ENCODE results near the gene AMPH.
A peak's percentile ranks its signal among the peaks of the same experiment; 100 is the strongest.

The AMPH gene

DNA sequence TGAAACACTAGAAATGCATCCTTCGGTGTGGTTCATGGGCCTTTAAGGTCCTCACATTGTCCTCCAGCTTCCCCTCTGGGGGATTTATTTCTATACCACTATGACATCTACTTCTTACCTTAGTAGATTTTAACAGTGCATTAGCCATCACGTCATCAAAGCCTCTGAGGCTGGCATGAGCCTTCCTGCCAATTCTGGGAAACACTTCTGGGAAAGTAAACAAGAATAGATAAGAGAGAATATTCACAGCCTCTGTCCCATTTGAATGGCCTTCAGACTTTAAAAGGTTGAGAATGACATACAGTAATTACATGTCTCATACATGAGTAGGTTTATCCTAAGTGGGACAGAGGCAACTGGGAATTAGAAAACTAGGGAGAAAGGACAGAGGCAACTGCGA, 89.7 kb downstream of the AMPH start:
- DNase-seq, result no peak

DNA sequence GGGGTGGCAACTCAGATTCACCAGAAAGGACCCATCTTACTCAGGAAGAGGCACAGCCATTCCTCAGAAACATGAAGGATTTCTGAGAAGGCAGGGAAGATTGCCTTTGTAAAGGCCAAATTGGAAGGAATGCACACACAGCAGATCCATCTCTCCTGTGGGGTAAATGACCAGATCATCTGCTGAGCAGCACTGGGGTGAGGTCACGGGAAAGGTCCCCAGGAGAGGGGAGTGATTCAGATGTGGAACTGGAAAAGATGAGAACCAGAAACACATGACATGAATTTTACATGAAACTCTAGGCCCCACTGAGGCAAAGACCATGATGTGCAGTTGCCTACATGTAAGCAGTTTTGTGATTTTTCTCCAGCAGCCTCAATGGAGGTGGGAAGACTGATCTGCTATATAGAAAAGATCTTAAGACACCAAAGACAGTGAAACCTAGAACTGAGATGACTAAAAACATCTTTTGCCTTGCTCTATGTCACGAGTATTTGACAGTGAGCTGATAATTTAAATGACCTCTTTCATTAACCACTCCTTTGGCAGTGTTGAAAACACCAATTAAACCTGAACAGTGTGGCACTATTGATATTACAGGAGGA, 91.6 kb downstream of the AMPH start:
- DNase-seq, result no peak

DNA sequence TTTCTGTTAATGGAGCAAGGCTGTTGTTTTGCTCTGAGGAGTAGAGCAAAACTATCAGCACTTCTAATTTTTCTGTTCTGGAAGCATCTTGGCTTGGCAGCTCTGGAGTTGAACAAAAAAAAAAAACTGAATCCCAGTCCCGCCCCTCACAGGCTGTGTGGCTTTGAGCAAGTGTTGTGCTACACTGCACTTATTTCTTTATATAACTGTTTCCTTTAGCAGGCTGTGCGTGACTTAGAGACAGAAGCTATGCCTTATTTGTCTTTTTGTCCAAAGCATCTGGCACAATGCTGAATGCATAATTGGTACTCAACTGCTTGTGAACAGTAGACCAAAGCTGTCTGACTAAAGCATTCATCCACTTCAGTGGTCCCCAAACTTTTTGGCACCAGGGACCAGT, 96.1 kb downstream of the AMPH start:
- DNase-seq, result no peak

DNA sequence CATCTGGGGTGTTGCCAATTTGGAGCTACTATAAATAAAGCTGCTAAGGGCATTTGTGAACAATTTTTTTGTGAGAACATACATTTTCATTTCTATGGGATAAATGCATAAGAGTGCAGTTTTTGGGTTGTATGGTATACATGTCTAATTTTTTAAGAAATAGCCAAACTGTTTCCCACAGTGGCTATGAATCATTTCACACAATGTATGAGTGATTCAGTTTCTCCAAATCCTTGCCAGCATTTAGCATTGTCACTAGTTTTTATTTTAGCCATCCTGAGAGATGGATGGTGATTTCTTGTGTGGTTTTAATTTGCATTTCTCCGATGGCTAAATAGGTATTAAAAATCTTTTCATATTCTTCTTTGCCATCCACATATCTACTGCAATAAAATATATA, 105.3 kb downstream of the AMPH start:
- DNase-seq, result no peak

DNA sequence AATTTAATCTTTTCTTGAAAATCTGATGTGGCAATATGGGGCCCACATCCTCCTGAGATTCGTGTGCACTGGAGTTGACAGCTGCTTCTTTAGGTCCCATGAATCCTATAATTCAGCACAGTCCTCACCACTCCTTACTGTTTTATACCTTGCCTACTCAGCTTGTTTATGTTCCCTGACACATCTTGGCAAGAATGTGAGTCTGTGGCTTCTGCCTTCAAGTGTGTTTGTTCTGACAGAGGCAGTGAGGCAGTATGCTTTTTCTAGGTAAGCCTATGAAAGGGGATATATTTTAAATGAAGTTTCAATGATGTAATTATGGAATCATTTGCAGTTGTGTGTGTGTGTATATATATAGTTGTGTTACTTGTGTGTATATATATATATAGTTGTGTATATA, 106.4 kb downstream of the AMPH start:
- no peak for DNase-seq

DNA sequence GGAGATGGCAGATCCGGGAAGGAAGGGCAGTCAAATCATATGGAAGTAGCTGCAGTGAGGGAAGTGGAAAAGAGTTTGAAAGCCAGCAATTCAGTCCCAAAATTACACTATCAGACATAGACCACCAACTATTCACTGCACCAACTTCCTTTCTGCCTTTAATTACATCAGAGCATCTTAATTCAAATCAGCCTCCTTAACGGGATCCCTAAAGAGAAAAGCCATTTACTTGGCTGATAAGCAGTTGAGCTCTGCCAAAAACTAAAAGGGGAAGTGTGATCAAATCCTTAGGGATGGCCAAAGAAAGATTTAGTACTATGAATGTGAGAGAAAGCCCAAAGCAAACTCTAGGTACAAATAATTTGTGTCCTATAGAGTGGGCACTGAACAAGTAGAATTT, 110.4 kb downstream of the AMPH start:
- DNase-seq, result no peak

DNA sequence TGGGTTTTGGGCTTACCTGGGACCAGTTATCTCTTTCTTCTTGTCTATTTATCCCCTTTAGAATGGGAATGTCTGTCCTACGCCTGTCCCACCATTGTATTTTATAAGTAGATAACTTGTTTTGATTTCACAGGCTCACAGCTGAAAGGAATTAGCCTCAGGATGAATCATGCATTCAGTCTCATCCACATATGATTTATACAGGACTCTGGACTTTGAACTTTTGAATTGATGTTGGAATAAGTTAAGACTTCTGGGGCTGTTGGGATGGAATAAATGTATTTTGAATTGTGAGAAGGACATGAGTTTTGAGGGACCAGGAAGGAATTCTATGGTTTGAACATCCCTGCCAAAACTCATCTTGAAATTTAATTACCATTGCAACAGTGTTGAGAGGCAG, 112.6 kb downstream of the AMPH start:
- DNase-seq, result no peak

DNA sequence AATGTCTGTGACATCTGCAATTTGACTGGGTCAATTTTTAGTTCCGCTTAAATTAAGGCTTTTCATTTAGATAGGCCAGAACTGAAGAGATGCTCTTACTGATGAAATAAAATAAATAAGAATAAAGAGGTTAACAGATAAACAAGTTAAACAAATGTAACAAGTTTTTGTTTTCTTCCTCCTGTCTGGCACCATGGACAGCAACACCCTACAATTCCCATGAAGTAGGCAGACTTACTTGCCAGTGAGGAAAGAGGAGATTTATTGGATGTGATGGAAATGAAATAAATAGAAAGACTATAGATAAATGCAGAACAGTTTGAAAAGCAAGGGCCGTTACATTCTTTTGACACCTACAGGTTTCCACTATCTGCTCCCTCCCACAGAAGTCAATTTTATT, 118.5 kb downstream of the AMPH start:
- no peak for DNase-seq

DNA sequence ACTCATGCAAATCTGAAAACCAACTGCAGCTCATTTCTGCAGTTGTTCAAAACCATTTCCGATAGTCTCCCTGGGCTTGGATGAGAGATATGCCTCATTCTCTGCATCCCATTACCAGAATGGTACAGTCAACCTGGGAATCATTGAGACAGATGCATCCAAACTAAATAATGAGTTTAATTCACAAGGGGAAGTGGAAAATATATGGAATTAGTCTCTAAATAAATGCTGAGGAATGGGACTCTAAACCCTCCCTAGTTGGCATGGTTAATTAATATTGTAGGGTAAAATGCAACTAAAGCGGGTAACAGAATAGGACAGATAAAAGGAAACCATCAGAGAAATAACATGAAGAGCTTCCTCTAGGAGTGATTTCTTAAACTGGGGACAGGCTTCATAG, 118.9 kb downstream of the AMPH start:
- DNase-seq, result no peak

DNA sequence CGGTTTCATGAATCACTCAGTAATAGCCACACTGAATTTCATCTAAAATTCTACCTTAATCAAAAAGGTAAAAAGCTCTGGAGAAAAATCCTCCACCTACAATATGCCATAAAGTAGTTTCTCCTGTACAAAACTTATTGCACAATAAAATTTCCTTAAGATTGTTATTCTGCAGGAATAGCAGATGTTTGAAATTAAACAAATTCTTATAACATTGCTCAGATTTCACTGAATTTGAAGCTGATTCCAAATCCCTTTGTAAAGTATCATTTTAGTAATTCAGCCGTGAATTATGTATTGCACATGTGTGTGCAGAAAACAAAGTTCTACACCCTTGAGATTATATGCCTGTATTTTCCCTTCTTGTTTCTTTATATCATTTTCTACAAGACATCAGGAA, 123.8 kb downstream of the AMPH start:
- no peak for DNase-seq

DNA sequence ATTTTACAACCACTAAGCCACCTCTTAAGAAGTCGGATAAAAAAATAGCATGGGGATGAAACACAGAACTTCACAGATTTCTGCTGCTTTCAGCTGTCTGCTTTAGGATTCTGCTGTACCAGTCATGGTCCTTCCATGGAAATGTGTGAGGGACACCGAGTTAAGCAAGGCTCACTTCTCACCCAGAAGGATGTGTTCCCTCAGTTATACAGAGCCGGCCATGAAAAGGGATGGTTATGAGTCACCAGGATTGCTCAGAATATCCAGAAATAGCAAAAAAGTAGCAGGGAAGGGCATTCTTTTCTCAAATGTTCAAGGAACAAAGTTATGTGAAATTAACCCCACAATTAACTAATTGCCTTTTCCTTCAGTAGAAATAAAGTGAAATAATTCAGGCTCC, 124.4 kb downstream of the AMPH start:
- DNase-seq, result no peak

DNA sequence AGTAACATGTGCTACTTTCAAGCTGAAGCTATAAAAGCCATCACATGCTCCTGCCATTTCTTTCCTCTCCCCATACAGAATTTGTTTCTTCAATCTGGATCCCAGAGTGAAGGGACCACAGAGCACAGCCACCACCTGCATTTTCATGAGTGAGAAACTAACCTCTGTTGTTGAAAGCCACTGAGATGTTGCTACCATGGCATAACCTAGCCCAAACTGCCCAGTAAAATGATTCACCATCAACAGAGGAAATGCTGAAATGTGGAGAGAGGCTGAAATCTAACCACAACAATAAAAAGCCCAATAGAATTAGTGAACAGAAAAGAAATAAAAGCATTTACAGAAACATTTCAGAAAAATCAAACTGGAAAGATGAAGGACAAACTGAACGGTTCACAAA, 125.2 kb downstream of the AMPH start:
- no peak for DNase-seq

DNA sequence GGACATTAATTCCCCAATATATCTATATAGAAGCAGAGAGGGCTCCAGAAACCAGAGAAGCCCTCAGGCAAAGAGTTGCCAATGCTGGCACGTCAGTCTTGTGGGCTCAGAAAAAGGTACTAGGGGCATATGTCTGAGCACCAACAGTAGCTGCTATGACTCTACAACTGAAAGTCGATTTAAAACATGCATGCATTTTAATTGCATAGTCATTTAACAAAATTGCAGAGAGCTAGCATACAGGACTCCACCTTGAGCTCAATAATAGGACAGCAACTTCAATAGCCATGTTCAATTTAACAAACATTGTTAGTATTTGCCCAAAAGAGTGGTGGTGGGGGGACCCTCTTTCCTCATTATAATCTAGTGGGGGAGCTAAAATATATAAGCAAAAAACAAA, 126.5 kb downstream of the AMPH start:
- DNase-seq, result no peak

DNA sequence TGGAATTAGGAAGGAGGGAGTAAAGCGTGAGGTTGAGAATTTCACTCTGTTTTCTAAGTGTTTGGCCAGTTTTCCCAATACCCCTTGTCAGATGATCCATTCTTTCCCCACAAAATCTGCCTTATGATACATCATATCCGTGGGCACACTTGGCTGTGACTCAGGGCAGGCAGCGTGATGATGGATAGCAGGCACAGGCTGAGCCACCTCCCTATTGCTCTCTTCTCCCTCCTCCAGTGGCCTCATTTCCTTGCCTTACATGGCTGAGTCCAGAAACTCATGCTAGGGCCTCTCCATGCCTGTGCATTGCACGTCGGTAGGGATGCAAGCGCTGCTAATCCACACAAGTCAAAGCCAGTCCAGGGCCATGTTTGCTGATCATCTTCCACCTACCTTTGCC, 128.3 kb downstream of the AMPH start:
- DNase-seq, result no peak

DNA sequence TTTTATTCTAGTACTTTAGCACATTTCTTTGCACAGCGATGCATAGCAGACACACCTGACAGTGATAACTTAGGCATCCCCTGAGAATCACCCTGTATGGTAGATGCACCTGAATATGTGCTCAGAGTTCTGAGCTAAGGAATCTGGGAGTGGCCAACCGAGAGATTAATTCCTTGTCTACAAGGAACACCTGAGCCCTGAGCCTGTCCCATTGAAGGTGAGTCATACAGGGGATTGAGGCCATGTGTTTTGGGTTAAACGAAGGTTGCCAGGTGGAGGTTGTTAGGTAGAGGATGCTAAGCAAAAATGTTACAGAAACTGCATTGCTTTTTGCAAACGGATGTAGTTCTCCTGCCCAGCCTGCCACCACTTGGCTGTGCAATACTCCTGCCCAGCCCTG, 128.9 kb downstream of the AMPH start:
- no peak for DNase-seq

DNA sequence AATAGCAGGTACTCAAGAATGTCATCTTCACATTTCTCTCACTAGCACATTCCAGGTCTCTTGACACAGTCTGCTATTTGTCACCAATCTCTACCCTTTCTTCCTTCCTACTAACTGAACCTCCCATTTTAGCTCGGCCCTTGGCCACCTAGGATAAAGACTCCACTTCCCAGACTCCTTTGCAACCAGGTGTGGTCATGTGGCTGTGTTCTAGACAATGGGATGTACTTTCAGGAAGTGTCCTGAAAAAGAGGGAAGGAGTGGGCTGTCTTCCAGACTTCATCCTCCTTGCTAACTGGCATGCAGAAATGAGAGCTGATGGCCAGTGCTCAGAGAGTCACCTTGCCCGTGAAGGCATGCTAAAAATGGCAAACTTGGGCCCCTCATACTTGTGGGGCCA, 139.2 kb downstream of the AMPH start:
- DNase-seq, result no peak

DNA sequence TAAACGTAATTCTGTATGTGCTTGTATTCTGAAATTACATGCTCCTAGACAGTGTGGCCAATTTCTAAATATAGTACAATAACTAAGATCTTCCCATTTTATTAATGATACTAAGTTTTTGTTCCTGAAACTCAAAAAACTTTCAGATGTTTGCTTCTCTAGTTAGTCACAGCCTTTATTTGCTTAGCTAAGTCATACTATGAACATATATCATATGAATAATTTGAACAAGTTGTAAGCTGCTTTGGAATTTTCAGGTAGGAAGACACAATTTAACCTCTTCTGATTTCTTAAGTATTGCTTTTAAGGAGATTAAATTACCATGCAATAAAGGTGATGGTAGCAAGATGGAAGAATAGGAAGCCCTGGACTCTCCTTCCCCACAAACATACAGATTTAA, 148.7 kb downstream of the AMPH start:
- DNase-seq, result no peak

DNA sequence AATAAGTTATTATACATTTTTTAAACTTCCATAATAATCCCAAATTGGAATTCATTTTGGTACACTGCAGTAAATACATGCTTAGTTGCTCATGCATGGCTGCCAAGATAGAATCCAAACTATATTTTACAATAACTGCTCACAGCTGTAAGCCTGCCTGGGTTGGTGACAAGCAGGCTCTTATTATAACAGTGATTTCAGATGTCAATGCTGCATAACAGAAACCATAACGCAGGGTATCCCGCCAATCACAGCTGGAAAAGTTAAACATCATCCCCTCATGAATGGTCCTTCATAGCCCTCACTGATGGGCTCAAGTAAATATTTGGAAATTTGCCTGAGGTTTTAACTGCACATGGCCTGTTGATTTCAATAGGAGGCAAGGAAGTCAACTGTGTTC, 149.8 kb downstream of the AMPH start:
- DNase-seq, result no peak

DNA sequence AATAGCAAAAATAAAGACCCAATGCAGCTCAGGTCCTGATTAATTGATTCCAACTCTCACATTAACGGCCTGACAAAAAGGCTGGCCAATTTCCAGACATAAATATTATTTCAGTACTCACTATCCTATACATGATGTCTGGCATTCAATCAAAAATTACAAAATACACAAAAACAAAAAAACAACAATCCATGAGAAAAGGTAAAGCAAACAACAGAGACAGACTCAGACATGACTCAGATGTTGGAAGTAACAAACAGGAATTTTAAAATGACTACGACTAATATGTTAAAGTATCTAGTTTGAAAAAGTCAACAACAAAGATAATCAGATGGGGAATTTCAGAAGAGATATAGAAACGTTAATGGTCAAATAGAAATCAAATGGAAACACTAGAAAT, 152.8 kb downstream of the AMPH start:
- DNase-seq, result no peak

DNA sequence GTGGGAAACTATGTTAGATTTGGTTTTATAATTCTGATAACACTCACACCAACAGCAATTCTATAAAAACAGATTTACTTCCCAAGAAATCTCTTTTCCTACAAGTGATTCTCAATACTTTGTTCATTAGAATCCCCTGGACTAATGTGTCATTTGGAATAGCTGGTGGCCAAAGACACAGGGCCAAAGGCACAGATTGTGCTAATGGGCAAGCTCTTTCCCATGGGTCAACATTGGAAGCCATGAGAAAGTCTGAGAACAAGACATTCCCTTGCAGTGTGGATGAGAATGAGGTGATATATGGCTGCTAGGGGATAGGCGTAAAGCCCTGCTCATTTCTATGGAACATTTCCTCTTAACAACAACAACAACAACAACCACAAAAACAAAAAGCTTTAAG, 153.8 kb downstream of the AMPH start:
- DNase-seq, result no peak

DNA sequence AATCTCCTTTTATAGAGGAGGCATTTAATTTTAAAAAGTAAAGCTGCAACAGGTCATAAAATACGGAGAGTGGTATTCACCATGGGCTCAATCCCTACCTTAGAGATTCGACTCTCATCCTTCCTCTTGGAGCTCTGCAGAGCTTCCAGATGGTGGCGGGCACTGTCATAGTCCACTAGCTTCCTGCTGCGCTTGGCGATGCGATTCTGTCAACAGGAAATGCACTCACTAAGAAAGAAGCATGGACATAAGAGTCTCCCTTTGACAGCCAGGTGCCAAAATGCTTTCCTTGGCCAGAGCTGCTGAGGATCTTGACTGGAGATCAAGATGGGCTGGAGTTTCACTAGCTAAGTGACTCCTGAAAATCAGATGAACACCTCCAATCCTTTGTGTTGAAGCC, 154.4 kb downstream of the AMPH start:
- DNase-seq, result no peak

DNA sequence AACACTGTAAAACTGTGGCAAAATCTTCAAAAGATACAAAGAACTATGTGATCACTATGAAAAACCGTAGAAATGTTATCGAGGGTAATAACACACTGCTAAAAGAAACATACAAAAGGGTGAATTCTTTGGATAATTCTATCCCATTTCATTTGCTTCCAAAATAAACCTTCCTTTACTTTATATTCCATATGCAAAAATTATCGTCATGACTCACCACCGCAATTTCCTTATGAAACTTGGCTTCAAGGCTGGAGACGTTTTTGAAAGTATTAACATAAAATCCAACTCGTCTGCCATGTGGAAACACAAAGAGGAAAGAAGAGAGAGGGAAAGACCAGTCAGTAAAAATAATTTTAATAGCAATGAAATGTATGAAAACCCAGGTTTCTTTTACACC, 165.2 kb downstream of the AMPH start:
- DNase-seq, result no peak

DNA sequence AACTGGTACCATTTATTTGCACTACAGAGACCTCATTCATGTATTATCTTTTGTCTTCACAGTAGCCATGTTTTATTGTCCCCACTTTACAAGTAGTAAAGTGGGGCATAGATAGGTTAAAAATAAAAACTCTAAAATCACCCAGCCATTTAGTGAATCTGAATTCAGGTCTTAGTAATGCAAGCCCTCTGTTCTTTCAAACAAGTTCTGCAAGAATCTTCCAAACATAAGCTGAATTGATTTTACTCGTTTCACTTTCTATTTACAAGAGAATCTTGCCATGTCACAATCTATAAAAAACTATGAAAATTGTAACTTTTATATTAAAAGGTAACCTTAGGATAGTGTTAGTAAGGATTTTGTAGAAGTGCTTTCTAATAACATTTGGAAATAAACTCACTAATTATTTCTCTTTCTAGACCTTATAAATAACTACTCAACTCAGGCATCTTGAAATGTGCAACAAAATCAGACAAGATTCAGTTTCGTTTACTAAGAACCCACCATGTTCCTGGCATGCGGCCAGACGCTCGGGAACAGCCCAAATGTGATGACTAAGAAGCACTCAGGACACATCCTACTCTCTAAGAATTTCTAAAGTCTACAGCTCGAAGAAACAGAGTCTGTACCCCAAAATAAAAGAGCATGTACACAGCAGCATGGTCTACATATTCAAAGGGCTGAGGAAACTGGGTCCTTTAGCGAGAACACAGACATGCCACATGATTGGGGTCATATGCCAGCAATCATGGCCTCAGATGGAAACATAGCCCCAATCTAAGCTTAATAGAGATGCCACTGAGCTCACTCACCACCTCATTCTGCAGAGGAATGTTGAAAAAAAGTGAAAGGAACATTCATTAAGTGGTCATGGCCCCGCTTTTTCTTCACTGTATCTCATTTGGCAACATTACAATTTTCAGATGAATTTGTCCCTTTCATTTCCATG, 167.6 kb downstream of the AMPH start:
- DNase-seq, result peak; percentile 31

DNA sequence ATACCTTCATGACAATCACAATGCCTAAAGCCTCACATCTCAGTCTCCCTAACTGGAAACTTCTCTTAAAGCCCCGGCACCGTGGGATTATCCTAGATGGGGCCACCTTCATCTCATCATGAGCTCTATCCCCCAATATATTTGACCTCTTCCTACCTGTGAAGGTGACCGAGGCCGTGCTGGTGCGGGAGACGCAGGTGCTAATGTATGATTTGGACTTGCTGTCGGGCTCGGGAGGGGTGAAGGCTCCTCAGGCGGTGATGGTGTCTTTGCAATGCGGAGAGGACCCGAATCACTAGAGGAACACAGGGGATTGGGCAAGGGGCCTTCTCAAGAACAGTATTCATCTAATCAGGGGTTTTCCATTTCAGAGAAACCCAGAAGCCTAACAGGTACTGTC, 168.4 kb downstream of the AMPH start:
- no peak for DNase-seq

DNA sequence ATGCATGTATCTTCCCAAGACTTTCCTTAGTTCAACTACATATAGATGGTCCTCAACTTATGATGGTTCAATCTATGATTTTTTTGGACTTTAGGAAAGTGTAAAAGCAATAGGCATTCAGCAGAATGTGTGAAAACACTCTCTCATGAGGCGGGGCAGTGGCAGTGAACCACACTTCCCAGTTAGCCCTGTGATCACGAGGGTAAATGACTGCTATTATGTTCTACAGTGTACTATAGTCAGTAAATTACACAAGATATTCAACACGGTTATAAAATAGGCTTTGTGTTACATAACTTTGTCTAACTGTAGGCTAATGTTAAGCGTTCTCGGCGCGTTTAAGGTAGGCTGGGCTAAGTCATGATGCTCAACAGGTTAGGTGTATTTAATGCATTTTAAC, 169.3 kb downstream of the AMPH start:
- no peak for DNase-seq
